GM18858 (cell line): ENCODE results near the gene LDB1.

Source experiments
- ATAC-seq: cut with Tn5 transposase; IDR thresholded peaks from one replicate; pipeline ENCODE4 v1.9.1; 2021; ENCODE audit not compliant: unreplicated experiment

Gene LDB1

GRCh38 chr10:102064868-102065560 lies 55.2 kb downstream of the LDB1 start, which contains the start of gene HPS6:
TSS of gene HPS6 (plus strand) at chr10:102065349. CDS start at chr10:102065475, 126 bp downstream.
- ATAC-seq: peak; percentile 84

GRCh38 chr10:102064503-102064867 lies 55.7 kb downstream of the LDB1 start:
- no peak for ATAC-seq

- no peak for ATAC-seq
These were observed 60.2 kb downstream of the LDB1 start for GRCh38 chr10:102059987-102060386.
